ENCODE measurements around the gene RAB11B.
"Not testable (repeated sequence)": the region's sequence is repeated elsewhere in the genome, so short reads cannot be mapped to it uniquely, and the experiment has no call there.

Gene RAB11B

DNA sequence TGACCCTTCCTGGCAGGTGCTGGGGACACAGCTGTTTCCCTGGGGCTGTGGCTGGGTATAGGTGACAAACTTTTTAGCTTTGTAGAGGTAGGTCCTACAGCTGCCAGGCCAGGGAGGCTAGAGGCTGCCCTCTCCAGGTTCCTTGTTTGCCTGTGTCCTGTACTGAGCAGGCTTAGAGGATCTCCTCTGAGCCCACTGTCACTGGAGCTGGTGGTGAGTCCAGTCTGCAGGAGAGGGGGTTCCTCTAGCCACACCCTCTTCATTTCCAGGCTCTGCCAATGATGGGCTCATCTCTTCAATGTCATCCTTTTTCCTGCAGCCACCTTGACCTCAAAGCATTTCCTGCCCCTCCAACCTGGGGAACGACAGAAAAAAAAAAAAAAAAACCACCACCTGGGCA is 12.6 kb upstream of the RAB11B start:
- DNase-seq (ENCODE audit: low read depth in 1 of 2, low spot score in 1 of 2) = no peak
- in situ Hi-C loops (cut with HindIII; ENCODE audit: low pct_unique_long_range_greater_than_20kb, low sequenced_read_pairs) = no loop called here
- no peak for TF ChIP-seq JUND (IDR thresholded peaks at IDR 0.05; ENCODE audit: low read depth)

- in situ Hi-C loops (cut with HindIII; ENCODE audit: low pct_unique_long_range_greater_than_20kb, low sequenced_read_pairs); DNase-seq (ENCODE audit: low read depth in 1 of 2, low spot score in 1 of 2): not testable (repeated sequence)
Measured at GRCh38 chr19:8379156-8379891, 10.8 kb upstream of the RAB11B start.

- DNase-seq (ENCODE audit: low read depth in 1 of 2, low spot score in 1 of 2); in situ Hi-C loops (cut with HindIII; ENCODE audit: low pct_unique_long_range_greater_than_20kb, low sequenced_read_pairs): not testable (repeated sequence)
Measured at GRCh38 chr19:8384569-8384968, 5.6 kb upstream of the RAB11B start.

DNA sequence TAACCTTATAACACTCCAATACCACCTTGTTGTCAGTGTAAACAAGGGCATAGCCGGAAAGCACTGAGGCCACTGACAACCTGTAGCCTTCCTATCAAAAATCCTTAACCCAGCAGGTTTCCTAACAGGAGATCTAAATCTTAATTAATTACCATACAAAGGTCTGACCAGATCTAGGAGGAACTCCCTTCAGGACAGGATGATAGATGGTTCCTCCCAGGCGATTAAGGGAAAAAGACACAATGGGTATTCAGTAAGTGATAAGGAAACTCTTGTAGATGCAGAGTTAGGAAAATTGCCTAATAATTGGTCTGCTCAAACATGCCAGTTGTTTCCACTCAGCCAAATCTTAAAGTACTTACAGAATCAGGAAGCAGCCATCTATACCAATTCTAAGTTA is 5.1 kb upstream of the RAB11B start:
- in situ Hi-C loops (cut with HindIII; ENCODE audit: low pct_unique_long_range_greater_than_20kb, low sequenced_read_pairs); DNase-seq (ENCODE audit: low read depth in 1 of 2, low spot score in 1 of 2): not testable (repeated sequence)

DNA sequence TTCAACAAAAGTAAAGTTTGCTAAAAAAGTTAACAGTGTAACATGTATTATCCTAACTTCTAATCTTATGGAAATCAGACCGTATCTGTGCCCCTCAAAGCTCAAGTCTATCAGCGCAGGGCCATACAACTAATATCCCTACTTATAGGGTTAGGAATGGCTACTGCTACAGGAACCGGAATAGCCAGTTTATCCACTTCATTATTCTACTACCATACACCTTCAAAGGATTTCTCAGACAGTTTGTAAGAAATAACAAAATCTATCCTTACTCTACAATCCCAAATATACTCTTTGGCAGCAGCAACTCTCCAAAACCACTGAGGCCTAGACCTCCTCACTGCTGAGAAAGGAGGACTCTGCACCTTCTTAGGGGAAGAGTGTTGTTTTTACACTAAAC is 4.6 kb upstream of the RAB11B start:
- DNase-seq (ENCODE audit: low read depth in 1 of 2, low spot score in 1 of 2) = peak in 1 of 2 experiments; percentile 57
- in situ Hi-C loops (cut with HindIII; ENCODE audit: low pct_unique_long_range_greater_than_20kb, low sequenced_read_pairs) = not testable (repeated sequence)

DNA sequence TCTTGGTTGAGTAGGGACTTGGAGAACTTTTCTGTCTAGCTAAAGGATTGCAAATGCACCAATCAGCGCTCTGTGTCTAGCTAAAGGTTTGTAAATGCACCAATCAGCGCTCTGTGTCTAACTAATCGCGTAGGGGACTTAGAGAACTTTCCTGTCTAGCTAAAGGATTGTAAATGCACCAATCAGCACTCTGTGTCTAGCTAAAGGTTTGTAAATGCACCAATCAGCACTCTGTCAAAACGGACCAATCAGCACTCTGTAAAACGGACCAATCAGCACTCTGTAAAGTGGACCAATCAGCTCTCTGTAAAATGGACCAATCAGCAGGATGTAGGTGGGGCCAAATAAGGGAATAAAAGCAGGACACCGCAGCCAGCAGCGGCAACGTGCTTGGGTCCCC is 3.7 kb upstream of the RAB11B start:
- in situ Hi-C loops (cut with HindIII; ENCODE audit: low pct_unique_long_range_greater_than_20kb, low sequenced_read_pairs); DNase-seq (ENCODE audit: low read depth in 1 of 2, low spot score in 1 of 2): not testable (repeated sequence)

GRCh38 chr19:8386990-8387389 is 3.2 kb upstream of the RAB11B start:
- in situ Hi-C loops (cut with HindIII; ENCODE audit: low pct_unique_long_range_greater_than_20kb, low sequenced_read_pairs) = no loop called here
- TF ChIP-seq JUND (IDR thresholded peaks at IDR 0.05; ENCODE audit: low read depth) = no peak
- no peak for DNase-seq (ENCODE audit: low read depth in 1 of 2, low spot score in 1 of 2)

DNA sequence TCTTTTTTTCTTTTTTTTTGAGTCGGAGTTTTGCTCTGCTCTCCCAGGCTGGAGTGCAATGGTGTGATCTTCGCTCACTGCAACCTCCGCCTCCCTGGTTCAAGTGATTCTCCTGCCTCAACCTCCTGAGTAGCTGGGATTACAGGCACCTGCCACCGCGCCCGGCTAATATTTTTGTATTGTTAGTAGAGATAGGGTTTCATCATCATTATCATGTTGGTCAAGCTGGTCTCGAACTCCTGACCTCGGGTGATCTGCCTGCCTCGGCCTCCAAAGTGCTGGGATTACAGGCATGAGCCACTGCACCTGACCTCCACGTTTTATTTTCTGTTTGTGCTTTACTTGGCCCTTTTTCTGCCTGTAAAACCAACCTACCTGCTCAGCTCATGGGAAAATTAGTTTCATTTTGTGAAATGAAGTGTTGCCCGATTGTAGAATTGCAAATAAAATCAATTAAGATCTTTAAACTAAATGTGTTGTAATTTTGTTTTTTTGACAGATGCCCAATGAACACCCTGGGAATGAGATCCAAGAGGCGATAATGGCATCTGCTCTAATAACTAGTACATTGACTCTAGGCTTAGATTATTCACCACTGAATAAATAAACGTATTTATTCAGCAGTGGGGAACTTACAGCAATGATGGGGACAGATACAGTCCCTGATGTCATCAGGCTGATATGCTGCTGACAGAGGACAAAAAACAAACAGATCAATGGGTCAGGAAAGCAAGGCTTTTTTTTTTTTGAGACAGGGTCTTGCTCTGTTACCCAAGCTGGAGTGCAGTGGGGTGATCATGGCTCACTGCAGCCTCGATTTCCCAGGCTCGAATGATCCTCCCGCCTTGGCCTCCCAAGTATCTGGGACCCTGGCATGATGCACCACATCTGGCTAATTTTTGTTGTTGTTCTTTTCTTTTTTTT is 2.2 kb upstream of the RAB11B start:
- peak in 1 of 2 experiments; percentile 65 for DNase-seq (ENCODE audit: low read depth in 1 of 2, low spot score in 1 of 2)

DNA sequence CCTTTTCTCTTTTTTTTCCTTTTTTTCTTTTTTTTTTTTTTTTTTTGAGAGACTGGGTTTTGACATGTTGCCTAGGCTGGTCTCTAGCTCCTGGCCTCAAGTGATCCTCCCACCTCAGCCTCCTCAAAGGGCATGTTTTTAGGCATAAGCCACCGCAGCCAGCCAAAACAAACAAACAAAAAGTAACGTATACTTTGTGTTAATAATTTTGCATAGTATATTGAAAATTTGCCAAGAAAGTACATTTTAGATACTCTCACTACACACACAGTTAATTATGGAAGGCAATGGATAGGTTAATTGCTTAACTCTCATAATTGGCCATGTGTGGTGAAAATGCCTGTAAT is 1.6 kb upstream of the RAB11B start:
- no peak for TF ChIP-seq JUND (IDR thresholded peaks at IDR 0.05; ENCODE audit: low read depth)
- in situ Hi-C loops (cut with HindIII; ENCODE audit: low pct_unique_long_range_greater_than_20kb, low sequenced_read_pairs) = no loop called here
- DNase-seq (ENCODE audit: low read depth in 1 of 2, low spot score in 1 of 2) = no peak

More for the DNA sequence above, 2.2 kb upstream of the RAB11B start:
- TF ChIP-seq JUND (IDR thresholded peaks at IDR 0.05; ENCODE audit: low read depth) = 0 out of 2 replicates have a peak, but pooled peaks have one; percentile 9
- in situ Hi-C loops (cut with HindIII; ENCODE audit: low pct_unique_long_range_greater_than_20kb, low sequenced_read_pairs) = no loop called here

DNA sequence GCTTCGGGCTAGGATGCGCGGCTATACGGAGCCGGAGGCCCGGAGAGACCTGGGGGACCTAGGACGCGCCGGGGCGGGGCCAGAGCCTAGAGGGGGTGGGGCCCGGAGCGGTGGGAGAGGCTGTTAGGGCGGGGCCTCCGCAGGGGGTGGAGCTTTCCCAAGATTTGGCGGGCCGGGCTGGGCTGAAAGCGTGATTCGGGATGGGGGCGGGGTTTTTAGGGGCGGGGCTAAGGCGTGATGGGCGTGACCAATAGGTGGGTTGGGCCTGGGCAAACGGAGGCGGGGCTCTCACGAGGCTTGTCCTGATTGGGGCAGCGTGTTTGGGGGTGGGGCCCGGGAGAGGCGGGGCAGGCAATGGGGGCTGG is 439 bp downstream of the RAB11B start:
- TF ChIP-seq JUND (IDR thresholded peaks at IDR 0.05; ENCODE audit: low read depth) = no peak
- DNase-seq (ENCODE audit: low read depth in 1 of 2, low spot score in 1 of 2) = peak; percentile 66 to 95
- in situ Hi-C loops (cut with HindIII; ENCODE audit: low pct_unique_long_range_greater_than_20kb, low sequenced_read_pairs) = no loop called here

- no peak for TF ChIP-seq JUND (IDR thresholded peaks at IDR 0.05; ENCODE audit: low read depth)
- in situ Hi-C loops (cut with HindIII; ENCODE audit: low pct_unique_long_range_greater_than_20kb, low sequenced_read_pairs) = no loop called here
- DNase-seq (ENCODE audit: low read depth in 1 of 2, low spot score in 1 of 2) = no peak
Measured at GRCh38 chr19:8391198-8392016, 1.2 kb downstream of the RAB11B start.

GRCh38 chr19:8392017-8392591 is 1.9 kb downstream of the RAB11B start:
- in situ Hi-C loops (cut with HindIII; ENCODE audit: low pct_unique_long_range_greater_than_20kb, low sequenced_read_pairs) = no loop called here
- TF ChIP-seq JUND (IDR thresholded peaks at IDR 0.05; ENCODE audit: low read depth) = no peak
- DNase-seq (ENCODE audit: low read depth in 1 of 2, low spot score in 1 of 2) = no peak
